SK-N-SH (cell line): ENCODE results near the gene PSMD13. TPM values are rescaled to one million over a fixed set of nuclear protein-coding genes. Genes with fewer than 3 reads are reported as not detected.

Experiments used
- CTCF ChIA-PET: fragments of 300-600, 350-600 bp; formaldehyde crosslinking; extraction: SDS; loops from one replicate; lab custom pipeline; 2021; lab: Yijun Ruan, JAX
- POLR2A ChIA-PET: fragments of 350-600 bp; sonication (Branson Sonifier 250); formaldehyde crosslinking; extraction: SDS; loops from one replicate; lab custom pipeline; 2020; ENCODE audit warnings: antibody characterized with exemption, inconsistent platforms; lab: Yijun Ruan, JAX
- DNase-seq: peaks from one replicate; pipeline ENCODE4 v3.0.0; 2012
- H2AFZ ChIP-seq: fragments of 200-600 bp; sonication (generic); 2 replicates; pipeline ENCODE4 v1.8.1; 2016; ENCODE audit warnings: antibody characterized with exemption, mild to moderate bottlenecking, low read depth
- H3F3A ChIP-seq: fragments of 200-600 bp; sonication (generic); replicated peaks from 2 replicates; pipeline ENCODE3; 2016; ENCODE audit warnings: antibody characterized with exemption, mild to moderate bottlenecking; ENCODE audit not compliant: insufficient read depth
- H3K27ac ChIP-seq, 2 experiments: fragments of 200-500 bp in 1 of 2; fragments of 200-600 bp in 1 of 2; sonication (Bioruptor generic) in 1 of 2; sonication (generic), shearing (Covaris generic) in 1 of 2; 2 replicates each; pipeline versions ENCODE4 v1.5.1 to v1.6.1; 2014 to 2016; ENCODE audit warnings: low read depth in 2 of 2, inconsistent platforms in 1 of 2, low read length in 1 of 2, mild to moderate bottlenecking in 1 of 2, mixed read lengths in 1 of 2
- H3K27me3 ChIP-seq: fragments of 200-600 bp; sonication (generic), shearing (Covaris generic); 2 replicates; pipeline ENCODE4 v1.6.1; 2016; ENCODE audit warnings: mixed run types; ENCODE audit not compliant: insufficient read depth
- H3K36me3 ChIP-seq, 2 experiments: fragments of 200-500 bp in 1 of 2; fragments of 200-600 bp in 1 of 2; sonication (Bioruptor generic) in 1 of 2; sonication (generic) in 1 of 2; replicated peaks in 1 of 2; 2 replicates each; pipeline versions ENCODE3 to v1.5.1; 2014 to 2016; ENCODE audit warnings: low read length in 1 of 2, mild to moderate bottlenecking in 1 of 2; ENCODE audit not compliant: insufficient read depth in 2 of 2, control insufficient read depth in 1 of 2
- H3K4me1 ChIP-seq, 2 experiments: fragments of 200-500 bp in 1 of 2; fragments of 200-600 bp in 1 of 2; sonication (Bioruptor generic) in 1 of 2; sonication (generic), shearing (Covaris generic) in 1 of 2; 2 replicates each; pipeline versions ENCODE4 v1.5.1 to v1.6.1; 2014 to 2016; ENCODE audit warnings: low read depth in 1 of 2, low read length in 1 of 2, mixed run types in 1 of 2; ENCODE audit not compliant: insufficient read depth in 2 of 2, control insufficient read depth in 1 of 2
- H3K4me2 ChIP-seq: fragments of 200-600 bp; sonication (generic), shearing (Covaris generic); 2 replicates; pipeline ENCODE4 v1.6.1; 2017; ENCODE audit warnings: mixed run types
- H3K4me3 ChIP-seq, 2 experiments: fragments of 200-500 bp in 1 of 2; fragments of 200-600 bp in 1 of 2; sonication (Bioruptor generic) in 1 of 2; sonication (generic), shearing (Covaris generic) in 1 of 2; 2 replicates each; pipeline versions ENCODE4 v1.5.1 to v1.8.1; 2014 to 2016; ENCODE audit warnings: low read depth in 2 of 2, inconsistent platforms in 1 of 2, low read length in 1 of 2, mild to moderate bottlenecking in 1 of 2, mixed read lengths in 1 of 2, moderate library complexity in 1 of 2
- H3K79me2 ChIP-seq: fragments of 200-600 bp; sonication (generic); 2 replicates; pipeline ENCODE4 v1.8.1; 2017; ENCODE audit warnings: mild to moderate bottlenecking; ENCODE audit not compliant: insufficient read depth
- H3K9ac ChIP-seq: fragments of 200-600 bp; sonication (generic); 2 replicates; pipeline ENCODE4 v1.6.1; 2017; ENCODE audit warnings: mixed run types
- H3K9me2 ChIP-seq: fragments of 200-600 bp; sonication (generic); 2 replicates; pipeline ENCODE4 v1.6.1; 2017; ENCODE audit warnings: mixed run types
- H3K9me3 ChIP-seq: fragments of 200-600 bp; sonication (generic); 2 replicates; pipeline ENCODE4 v1.6.1; 2017; ENCODE audit warnings: mixed run types, mild to moderate bottlenecking, moderate library complexity
- H4K20me1 ChIP-seq: fragments of 200-600 bp; sonication (generic); 2 replicates; pipeline ENCODE4 v1.6.1; 2017; ENCODE audit warnings: mild to moderate bottlenecking, mixed run types; ENCODE audit not compliant: insufficient read depth
- CHD2 ChIP-seq: fragments of 150-350 bp; IDR thresholded peaks from 2 replicates; pipeline ENCODE4 v1.6.1; 2018; ENCODE audit warnings: low read length; ENCODE audit not compliant: partially characterized antibody
- ELF1 ChIP-seq: IDR thresholded peaks from 2 replicates; pipeline ENCODE4 v1.4.0; 2012
- EZH2phosphoT487 ChIP-seq: fragments of 200-600 bp; sonication (generic); IDR thresholded peaks from 2 replicates; pipeline ENCODE4 v1.6.1; 2017; ENCODE audit warnings: low read depth, mixed run types, mild to moderate bottlenecking, antibody characterized with exemption, moderate library complexity, borderline replicate concordance
- FOXJ3 ChIP-seq: sonication (generic); formaldehyde crosslinking; IDR thresholded peaks from 2 replicates; pipeline ENCODE4 v1.5.1; 2020; ENCODE audit warnings: mild to moderate bottlenecking, missing genetic modification reagents
- FOXM1 ChIP-seq: IDR thresholded peaks from 2 replicates; pipeline ENCODE4 v1.4.0; 2012; ENCODE audit warnings: low read depth, mild to moderate bottlenecking
- GABPA ChIP-seq: IDR thresholded peaks from 2 replicates; pipeline ENCODE4 v1.4.0; 2012; ENCODE audit warnings: low read depth, mild to moderate bottlenecking
- IRF3 ChIP-seq: fragments of 150-350 bp; IDR thresholded peaks from 2 replicates; pipeline ENCODE4 v1.6.1; 2016; ENCODE audit warnings: mild to moderate bottlenecking, low read depth, low read length
- MEF2A ChIP-seq: IDR thresholded peaks from 2 replicates; pipeline ENCODE4 v1.4.0; 2012; ENCODE audit warnings: low read depth, borderline replicate concordance
- MXI1 ChIP-seq: IDR thresholded peaks from 2 replicates; pipeline ENCODE4 v1.6.1; 2012; ENCODE audit warnings: mild to moderate bottlenecking, low read depth, low read length, improper control_type of control experiment
- RFX5 ChIP-seq: IDR thresholded peaks from 2 replicates; pipeline ENCODE4 v1.6.1; 2012; ENCODE audit warnings: mild to moderate bottlenecking, improper control_type of control experiment, low read length
- RXRA ChIP-seq: IDR thresholded peaks from 2 replicates; pipeline ENCODE4 v1.4.0; 2012; ENCODE audit warnings: low read depth, mild to moderate bottlenecking, borderline replicate concordance
- SIN3A ChIP-seq: IDR thresholded peaks from 2 replicates; pipeline ENCODE4 v1.6.1; 2012; ENCODE audit warnings: low read depth, mild to moderate bottlenecking, low read length, moderate library complexity, borderline replicate concordance
- SMC3 ChIP-seq: IDR thresholded peaks from 2 replicates; pipeline ENCODE4 v1.6.1; 2012; ENCODE audit warnings: low read depth, low read length, improper control_type of control experiment
- TAF1 ChIP-seq: IDR thresholded peaks from 2 replicates; pipeline ENCODE4 v1.6.1; 2012; ENCODE audit warnings: low read depth, mild to moderate bottlenecking, low read length, moderate library complexity, borderline replicate concordance
- TCF12 ChIP-seq: IDR thresholded peaks from 2 replicates; pipeline ENCODE4 v1.4.0; 2012
- YY1 ChIP-seq: IDR thresholded peaks from 2 replicates; pipeline ENCODE4 v1.4.0; 2012; ENCODE audit warnings: low read depth, mild to moderate bottlenecking
- WGBS: methylation state at CpG from one replicate; pipeline ENCODE4 v1.1.6; 2017; ENCODE audit warnings: low lambda C conversion rate; 5-methylcytosine and 5-hydroxymethylcytosine counted together
- polyA plus RNA-seq, 3 experiments: library from polyadenylated mRNA; depleted of rRNA; stranded (reverse); fragments of >200 nt; gene quantifications; 2 replicates each; pipeline ENCODE4 v1.2.3, GENCODE V29; 2012
- TF ChIP-seq, protein P1 (sequence below): IDR thresholded peaks from 2 replicates; pipeline ENCODE4 v1.4.0; 2012; ENCODE audit warnings: low read depth, borderline replicate concordance
- TF ChIP-seq, protein P2 (sequence below): fragments of 150-350 bp; IDR thresholded peaks from 2 replicates; pipeline ENCODE4 v1.6.1; 2017; ENCODE audit warnings: antibody characterized with exemption, low read length, low read depth, borderline replicate concordance
- TF ChIP-seq, protein P3 (sequence below): IDR thresholded peaks from 2 replicates; pipeline ENCODE4 v1.4.0; 2012; ENCODE audit warnings: low read depth, borderline replicate concordance

PSMD13 gene
- polyA plus RNA-seq, 1 of the 3 experiments (the other 2 are of a cell fraction): 196 TPM

DNA sequence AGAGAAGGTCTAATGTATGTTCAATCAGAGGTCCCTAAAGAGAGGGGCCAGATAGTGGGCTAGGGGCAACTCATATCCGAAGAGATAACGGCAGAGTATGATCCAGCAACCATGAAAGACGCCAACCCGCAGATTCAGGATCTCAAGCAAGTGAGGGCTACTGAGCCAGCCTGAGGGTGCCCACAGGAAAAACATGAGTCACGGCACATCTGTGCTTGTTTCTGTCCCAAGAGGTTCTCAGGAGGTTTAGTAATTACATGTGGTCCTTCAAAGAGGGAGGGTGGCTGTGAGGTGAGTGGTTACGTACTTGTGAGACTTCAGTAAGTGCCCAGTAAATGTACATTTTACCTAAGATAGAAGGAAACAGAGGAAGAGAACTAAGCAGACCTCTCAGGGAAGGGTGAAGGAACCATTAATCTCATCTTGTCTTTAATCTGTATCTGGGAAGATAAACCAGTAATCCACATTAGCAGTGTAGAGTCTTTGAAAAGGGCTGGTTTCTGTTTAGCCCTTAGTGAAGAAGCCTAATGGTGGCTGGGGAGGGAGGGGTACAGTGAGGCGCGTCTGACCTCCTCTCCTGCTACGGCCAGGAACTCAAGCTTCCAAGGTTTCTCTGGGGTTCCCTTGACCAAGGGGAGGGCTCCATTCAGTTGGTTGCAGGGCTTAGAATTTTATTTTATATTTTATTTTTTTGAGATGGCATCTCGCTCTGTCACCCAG is 10.9 kb upstream of the PSMD13 start:
- ChIA-PET POLR2A (no interaction called here), CTCF (interaction anchor here (6.1 kb wide), 1 partner anchor 25 kb away, joined by 20 read pairs; no protein-coding TSS in a partner anchor)
- Histone ChIP-seq H3K36me3 (peaks cover 0 to 4% of the 10 kb centered on the region in 2 experiments), H3K9me2 (no peaks in the 10 kb centered on the region), H3K79me2 (peaks cover 18% of the 10 kb centered on the region), H3K4me3 (no peak overlapping the region), H3K4me1 (no peaks in the 10 kb centered on the region), H3K27ac (no peak overlapping the region), H3F3A (no peaks in the 10 kb centered on the region), H3K4me2 (no peak overlapping the region), H3K9ac (no peak overlapping the region), H3K27me3 (no peaks in the 10 kb centered on the region), H4K20me1 (no peaks in the 10 kb centered on the region; the same call in 1 of the 2 replicates), H3K9me3 (no peaks in the 10 kb centered on the region), H2AFZ (no peak overlapping the region)
- 98% methylated on average over 9 of the region's 10 CpGs for WGBS
- TF ChIP-seq, protein P1, sequence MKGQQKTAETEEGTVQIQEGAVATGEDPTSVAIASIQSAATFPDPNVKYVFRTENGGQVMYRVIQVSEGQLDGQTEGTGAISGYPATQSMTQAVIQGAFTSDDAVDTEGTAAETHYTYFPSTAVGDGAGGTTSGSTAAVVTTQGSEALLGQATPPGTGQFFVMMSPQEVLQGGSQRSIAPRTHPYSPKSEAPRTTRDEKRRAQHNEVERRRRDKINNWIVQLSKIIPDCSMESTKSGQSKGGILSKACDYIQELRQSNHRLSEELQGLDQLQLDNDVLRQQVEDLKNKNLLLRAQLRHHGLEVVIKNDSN: no peak
- TF ChIP-seq FOXJ3 (no peak), RXRA (no peak), FOXM1 (no peak), MXI1 (no peak)
- DNase-seq: no peak

GRCh38 chr11:227824-228379 is 8.9 kb upstream of the PSMD13 start:
- CTCF ChIA-PET: interaction anchor here (6.1 kb wide), 1 partner anchor 23 kb away, joined by 20 read pairs; no protein-coding TSS in a partner anchor
- no peaks in the 10 kb centered on the region for H3K36me3 ChIP-seq
- H3K4me1 ChIP-seq: no peaks in the 10 kb centered on the region
- no peak overlapping the region for H3K4me2 ChIP-seq
- H3K27me3 ChIP-seq: no peaks in the 10 kb centered on the region
- WGBS: 91% methylated on average over 6 of the region's 6 CpGs
- no peaks in the 10 kb centered on the region for H3F3A ChIP-seq
- DNase-seq: no peak
- no peak overlapping the region for H3K9ac ChIP-seq
- no peaks in the 10 kb centered on the region for H3K9me3 ChIP-seq
- TF ChIP-seq YY1 (no peak), RXRA (no peak), EZH2phosphoT487 (no peak), CHD2 (no peak), ELF1 (no peak), RFX5 (no peak), GABPA (no peak), MEF2A (no peak), IRF3 (no peak), SIN3A (no peak), SMC3 (no peak), TCF12 (no peak), TAF1 (no peak), FOXJ3 (no peak)
- TF ChIP-seq, protein P1: no peak
- TF ChIP-seq, protein P2, sequence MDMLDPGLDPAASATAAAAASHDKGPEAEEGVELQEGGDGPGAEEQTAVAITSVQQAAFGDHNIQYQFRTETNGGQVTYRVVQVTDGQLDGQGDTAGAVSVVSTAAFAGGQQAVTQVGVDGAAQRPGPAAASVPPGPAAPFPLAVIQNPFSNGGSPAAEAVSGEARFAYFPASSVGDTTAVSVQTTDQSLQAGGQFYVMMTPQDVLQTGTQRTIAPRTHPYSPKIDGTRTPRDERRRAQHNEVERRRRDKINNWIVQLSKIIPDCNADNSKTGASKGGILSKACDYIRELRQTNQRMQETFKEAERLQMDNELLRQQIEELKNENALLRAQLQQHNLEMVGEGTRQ: no peak
- TF ChIP-seq, protein P3, sequence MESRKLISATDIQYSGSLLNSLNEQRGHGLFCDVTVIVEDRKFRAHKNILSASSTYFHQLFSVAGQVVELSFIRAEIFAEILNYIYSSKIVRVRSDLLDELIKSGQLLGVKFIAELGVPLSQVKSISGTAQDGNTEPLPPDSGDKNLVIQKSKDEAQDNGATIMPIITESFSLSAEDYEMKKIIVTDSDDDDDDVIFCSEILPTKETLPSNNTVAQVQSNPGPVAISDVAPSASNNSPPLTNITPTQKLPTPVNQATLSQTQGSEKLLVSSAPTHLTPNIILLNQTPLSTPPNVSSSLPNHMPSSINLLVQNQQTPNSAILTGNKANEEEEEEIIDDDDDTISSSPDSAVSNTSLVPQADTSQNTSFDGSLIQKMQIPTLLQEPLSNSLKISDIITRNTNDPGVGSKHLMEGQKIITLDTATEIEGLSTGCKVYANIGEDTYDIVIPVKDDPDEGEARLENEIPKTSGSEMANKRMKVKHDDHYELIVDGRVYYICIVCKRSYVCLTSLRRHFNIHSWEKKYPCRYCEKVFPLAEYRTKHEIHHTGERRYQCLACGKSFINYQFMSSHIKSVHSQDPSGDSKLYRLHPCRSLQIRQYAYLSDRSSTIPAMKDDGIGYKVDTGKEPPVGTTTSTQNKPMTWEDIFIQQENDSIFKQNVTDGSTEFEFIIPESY: no peak
- H2AFZ ChIP-seq: no peak overlapping the region
- POLR2A ChIA-PET: no interaction called here
- H4K20me1 ChIP-seq: no peaks in the 10 kb centered on the region; the same call in 1 of the 2 replicates
- H3K79me2 ChIP-seq: peaks cover 22% of the 10 kb centered on the region
- H3K4me3 ChIP-seq: no peak overlapping the region
- no peak overlapping the region for H3K27ac ChIP-seq
- H3K9me2 ChIP-seq: no peaks in the 10 kb centered on the region
